Measurements from ENCODE around the gene LINGO1. TPM values are rescaled to one million over a fixed set of nuclear protein-coding genes. Genes with fewer than 3 reads are reported as not detected.

Gene LINGO1
- total and polyA plus RNA-seq, 12 donors: 0.21 to 2.7 (median 0.96) TPM; not detected in 2

DNA sequence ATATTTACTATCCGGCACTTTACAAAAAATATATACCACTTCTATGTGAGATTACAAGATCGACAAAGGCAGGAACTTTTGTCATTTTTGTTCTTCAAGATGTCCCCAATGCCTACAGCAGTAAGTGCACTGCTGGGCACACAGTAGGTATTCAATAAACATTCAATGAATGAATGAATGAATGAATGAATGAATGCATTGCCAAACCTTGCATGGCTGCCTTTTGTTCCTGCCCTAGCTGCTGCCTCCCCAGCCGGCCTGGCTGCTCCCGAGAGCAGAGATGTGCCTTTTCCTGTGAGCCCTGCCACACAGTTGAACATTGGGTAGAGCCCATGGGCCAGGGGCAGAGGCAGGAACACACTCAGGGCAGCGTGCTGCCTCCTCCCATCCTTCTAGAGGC is 37.5 kb downstream of the LINGO1 start:
- no peaks in the 10 kb centered on the region for H3K4me1 ChIP-seq (replicated peaks in 1 of 2)
- WGBS, 4 donors: 81 to 92% (median 87%) methylated on average over 5 of the region's 5 CpGs
- H3K4me3 ChIP-seq: no peak overlapping the region
- no peaks in the 10 kb centered on the region for H3K27me3 ChIP-seq
- H3K36me3 ChIP-seq (replicated peaks in 1 of 2): no peaks in the 10 kb centered on the region
- H3K27ac ChIP-seq: no peak overlapping the region
- H3K9me3 ChIP-seq (replicated peaks in 1 of 3): no peaks in the 10 kb centered on the region
- TF ChIP-seq, protein P1, sequence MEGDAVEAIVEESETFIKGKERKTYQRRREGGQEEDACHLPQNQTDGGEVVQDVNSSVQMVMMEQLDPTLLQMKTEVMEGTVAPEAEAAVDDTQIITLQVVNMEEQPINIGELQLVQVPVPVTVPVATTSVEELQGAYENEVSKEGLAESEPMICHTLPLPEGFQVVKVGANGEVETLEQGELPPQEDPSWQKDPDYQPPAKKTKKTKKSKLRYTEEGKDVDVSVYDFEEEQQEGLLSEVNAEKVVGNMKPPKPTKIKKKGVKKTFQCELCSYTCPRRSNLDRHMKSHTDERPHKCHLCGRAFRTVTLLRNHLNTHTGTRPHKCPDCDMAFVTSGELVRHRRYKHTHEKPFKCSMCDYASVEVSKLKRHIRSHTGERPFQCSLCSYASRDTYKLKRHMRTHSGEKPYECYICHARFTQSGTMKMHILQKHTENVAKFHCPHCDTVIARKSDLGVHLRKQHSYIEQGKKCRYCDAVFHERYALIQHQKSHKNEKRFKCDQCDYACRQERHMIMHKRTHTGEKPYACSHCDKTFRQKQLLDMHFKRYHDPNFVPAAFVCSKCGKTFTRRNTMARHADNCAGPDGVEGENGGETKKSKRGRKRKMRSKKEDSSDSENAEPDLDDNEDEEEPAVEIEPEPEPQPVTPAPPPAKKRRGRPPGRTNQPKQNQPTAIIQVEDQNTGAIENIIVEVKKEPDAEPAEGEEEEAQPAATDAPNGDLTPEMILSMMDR (IDR thresholded peaks at IDR 0.05): no peak
- no peak for TF ChIP-seq POLR2A (IDR thresholded peaks at IDR 0.05)
- DNase-seq: no peak
- intact Hi-C loops (cut with DNase I): no loop called here

DNA sequence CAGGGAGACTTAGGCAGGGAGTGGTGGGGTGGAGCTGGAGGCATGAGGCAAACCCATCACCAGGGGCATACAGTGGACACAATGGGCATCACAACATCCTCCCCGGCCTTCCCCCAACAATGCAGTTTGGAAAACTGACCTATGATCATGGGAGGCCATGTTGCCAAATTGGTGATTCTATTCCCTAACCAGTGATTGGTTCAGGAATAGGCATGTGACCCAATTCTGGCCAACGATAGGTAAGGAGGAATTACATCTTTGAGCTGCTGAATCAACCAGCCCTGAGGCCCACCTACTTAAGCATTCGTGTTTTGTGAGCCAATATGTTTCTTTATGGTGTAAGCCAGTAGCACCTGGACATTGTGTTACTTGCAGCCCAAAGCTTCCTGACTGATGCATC is 40.0 kb downstream of the LINGO1 start:
- H3K27ac ChIP-seq: no peak overlapping the region
- H3K36me3 ChIP-seq (replicated peaks in 1 of 2): no peaks in the 10 kb centered on the region
- no peaks in the 10 kb centered on the region for H3K9me3 ChIP-seq (replicated peaks in 1 of 3)
- no peak overlapping the region for H3K4me3 ChIP-seq
- intact Hi-C loops (cut with DNase I): no loop called here
- no peaks in the 10 kb centered on the region for H3K4me1 ChIP-seq (replicated peaks in 1 of 2)
- DNase-seq: no peak
- no peak for TF ChIP-seq POLR2A (IDR thresholded peaks at IDR 0.05)
- TF ChIP-seq, protein P1 (IDR thresholded peaks at IDR 0.05): no peak
- 54 to 63% (median 61%) methylated on average over 3 of the region's 3 CpGs for WGBS, 4 donors
- no peaks in the 10 kb centered on the region for H3K27me3 ChIP-seq

DNA sequence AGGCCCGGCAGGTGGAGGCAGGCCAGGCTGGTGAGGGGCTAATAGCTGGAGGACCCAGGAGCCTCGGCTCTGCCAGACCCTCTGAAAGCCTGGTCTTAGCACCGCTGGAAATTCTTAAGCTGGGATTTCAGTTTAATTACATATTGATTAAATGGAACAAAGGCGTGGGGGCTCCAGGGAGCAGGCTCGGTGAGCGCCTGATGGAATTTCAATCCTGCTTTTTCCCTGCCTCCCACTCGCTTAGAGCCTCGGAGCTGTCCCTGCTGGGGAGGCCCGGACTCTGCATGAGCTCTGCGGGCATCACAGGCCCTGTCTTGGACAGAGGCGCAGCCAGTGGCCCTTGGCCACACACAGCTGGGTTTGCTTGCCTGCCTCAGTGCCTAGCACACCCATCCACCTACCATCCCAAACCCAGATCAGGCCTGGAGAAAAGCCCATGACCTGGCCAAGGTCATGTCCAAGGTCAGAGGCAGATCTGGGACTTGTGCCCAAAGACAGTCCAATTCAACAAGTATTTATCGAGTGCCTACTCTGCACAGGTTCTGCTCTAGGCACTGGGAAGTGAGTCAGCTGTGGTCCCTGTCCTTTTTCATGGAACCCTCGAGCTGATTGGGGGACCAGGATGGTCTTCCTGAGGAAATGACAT is 40.6 kb downstream of the LINGO1 start:
- Histone ChIP-seq H3K27me3 (no peaks in the 10 kb centered on the region), H3K4me1 (replicated peaks in 1 of 2) (no peaks in the 10 kb centered on the region), H3K4me3 (no peak overlapping the region), H3K27ac (no peak overlapping the region), H3K9me3 (replicated peaks in 1 of 3) (no peaks in the 10 kb centered on the region), H3K36me3 (replicated peaks in 1 of 2) (no peaks in the 10 kb centered on the region)
- no peak for DNase-seq
- TF ChIP-seq POLR2A (IDR thresholded peaks at IDR 0.05): no peak
- TF ChIP-seq, protein P1 (IDR thresholded peaks at IDR 0.05): no peak
- intact Hi-C loops (cut with DNase I): no loop called here
- WGBS, 4 donors: 58 to 73% (median 67%) methylated on average over 11 to 13 of the region's 13 CpGs

DNA sequence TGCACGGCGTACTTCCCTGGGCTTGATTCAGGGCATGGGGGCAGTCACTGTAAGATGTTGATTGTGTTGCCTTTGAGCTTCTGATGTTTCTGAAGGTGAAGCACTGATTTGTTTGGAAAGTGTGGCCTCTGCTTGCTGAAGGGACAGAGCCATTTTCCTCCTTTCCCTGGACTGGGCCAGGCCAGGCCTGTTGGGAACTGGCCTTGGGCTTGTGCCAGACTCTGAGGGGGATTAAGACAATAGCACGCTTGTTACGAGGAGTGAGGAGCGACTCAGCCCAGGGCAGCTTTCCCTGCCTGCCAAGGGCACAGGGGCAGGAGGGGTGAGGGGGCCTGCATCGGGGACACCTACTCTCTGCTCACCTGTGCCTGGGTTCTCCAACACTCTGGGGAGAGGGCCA is 42.9 kb downstream of the LINGO1 start:
- H3K27ac ChIP-seq: no peak overlapping the region
- H3K4me3 ChIP-seq: no peak overlapping the region
- DNase-seq: peak in 1 of 7 donors; percentile 23
- no peaks in the 10 kb centered on the region for H3K36me3 ChIP-seq (replicated peaks in 1 of 2)
- 51 to 71% (median 63%) methylated on average over 5 to 6 of the region's 6 CpGs for WGBS, 4 donors
- intact Hi-C loops (cut with DNase I): no loop called here
- H3K4me1 ChIP-seq (replicated peaks in 1 of 2): no peaks in the 10 kb centered on the region
- H3K9me3 ChIP-seq (replicated peaks in 1 of 3): no peaks in the 10 kb centered on the region
- no peaks in the 10 kb centered on the region for H3K27me3 ChIP-seq
- no peak for TF ChIP-seq POLR2A (IDR thresholded peaks at IDR 0.05)
- TF ChIP-seq, protein P1 (IDR thresholded peaks at IDR 0.05): no peak

Data from adrenal gland (tissue), 12 donors.